Smooth muscle cell of trachea (primary cell): ENCODE results near the gene FAM13A. TPM values are rescaled to one million over a fixed set of nuclear protein-coding genes. Genes with fewer than 3 reads are reported as not detected.

Source experiments
- total RNA-seq: library from RNA; depleted of rRNA; stranded (reverse); fragments of >200 nt; gene quantifications from 2 replicates; pipeline ENCODE4 v1.2.1, GENCODE V29; 2014

FAM13A gene
- total RNA-seq: 29.8 and 36.4 TPM in 2 replicates

DNA sequence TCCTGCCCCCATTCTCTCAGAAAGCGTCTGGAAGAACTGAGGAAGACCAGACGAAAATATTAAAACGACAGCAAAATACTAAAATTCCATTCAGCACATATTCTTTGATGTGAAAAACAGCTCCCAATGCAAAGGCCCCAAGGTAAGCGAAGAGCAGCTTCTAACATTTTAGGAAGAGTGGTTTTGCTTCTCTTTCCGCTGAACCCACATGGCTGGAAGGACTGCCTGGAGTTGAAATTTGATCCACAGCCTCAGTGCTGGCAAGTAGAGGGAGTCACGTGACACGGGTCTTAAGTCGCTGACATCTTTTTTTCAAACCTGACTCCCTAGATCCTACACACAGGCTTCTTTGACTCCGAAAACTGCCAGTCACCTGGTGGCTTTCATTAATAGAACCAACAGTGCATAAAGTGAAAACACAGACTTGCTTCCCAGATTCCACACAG is at the start of gene FAM13A:
FAM13A (minus strand) TSS at position 233 of the 446 bp plus-strand sequence; CDS start at position 12, 221 bp downstream.

DNA sequence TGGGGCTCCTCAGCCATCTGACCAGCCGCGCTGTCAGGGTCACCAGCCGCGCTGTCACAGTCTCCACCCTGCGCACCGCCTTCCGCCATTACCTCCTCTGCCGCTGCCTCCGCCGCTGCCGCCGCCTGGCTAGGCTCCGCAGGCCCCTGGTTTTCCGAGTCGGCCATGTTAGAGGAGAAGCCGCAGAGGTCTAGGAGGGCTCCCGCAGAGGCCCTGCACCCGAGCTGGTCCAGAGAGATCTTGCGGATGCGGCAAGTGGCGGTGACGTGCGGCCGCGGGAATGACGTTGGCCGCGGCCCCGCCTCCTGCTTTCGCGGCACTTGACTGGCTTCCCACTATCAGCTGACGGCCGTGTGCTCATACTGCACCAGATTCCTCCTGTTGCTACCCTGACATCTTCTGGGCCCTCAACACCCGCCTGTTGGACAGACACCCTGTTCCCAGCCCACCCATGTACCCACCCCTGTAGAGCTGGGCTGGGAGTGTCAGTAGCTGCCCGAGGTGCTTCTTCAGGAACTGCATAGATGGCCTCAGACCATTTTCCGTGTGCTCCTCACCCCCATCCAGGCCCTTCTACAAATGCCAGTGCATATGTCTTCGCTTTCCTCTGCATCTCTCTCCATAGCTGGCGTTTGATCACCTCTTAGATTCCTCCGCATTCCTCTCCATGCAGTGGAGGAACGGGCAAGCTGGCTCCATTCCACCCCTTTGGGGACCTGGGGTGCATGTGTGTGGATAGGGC is 359.2 kb downstream of the FAM13A start, which contains the start of gene NAP1L5:
NAP1L5 (minus strand) TSS at position 242 of the 742 bp plus-strand sequence; CDS start at position 167, 75 bp downstream.

Other genes with a start within 250 kb of the FAM13A start
- gene TIGD2, start 54.3 kb upstream of the FAM13A start, total RNA-seq: 6.4 and 9.6 TPM in 2 replicates